ENCODE measurements around the gene SPINK1.

- TF ChIP-seq CTCF (IDR thresholded peaks at IDR 0.05; ENCODE audit: low read depth, low read length, poor library complexity, severe bottlenecking) = no peak
- TF ChIP-seq EZH2phosphoT487 (IDR thresholded peaks at IDR 0.05; ENCODE audit: borderline replicate concordance, low read length) = no peak
Observed at GRCh38 chr5:147874910-147875367, 43.5 kb upstream of the SPINK1 start.
